Gastroesophageal sphincter (tissue), 3 donors: ENCODE measurements around the gene CNTNAP5.

Experiments
- CTCF ChIP-seq, 4 experiments: fragments of 200-600 bp in 2 of 4; fragments of 450-650 bp in 2 of 4; sonication (generic) in 1 of 4; IDR thresholded peaks; one replicate each; pipeline ENCODE4 v1.5.1; 2017 to 2019; ENCODE audit warnings: antibody characterized with exemption in 4 of 4, mild to moderate bottlenecking in 2 of 4, moderate library complexity in 2 of 4
- EP300 ChIP-seq: sonication (generic); formaldehyde crosslinking; IDR thresholded peaks from one replicate; pipeline ENCODE4 v1.6.1; 2017; ENCODE audit warnings: antibody characterized with exemption, mild to moderate bottlenecking

- no peak for TF ChIP-seq CTCF (IDR thresholded peaks at IDR 0.05)
- TF ChIP-seq EP300, result no peak
Observed at GRCh38 chr2:124888431-124888830, 863.3 kb downstream of the CNTNAP5 start.
